Duodenal mucosa (tissue), 2 donors: Measurements from ENCODE around the gene CARD18.

Source experiments
- H3K27ac ChIP-seq: one replicate; pipeline ENCODE4 v1.7.0; 2013; ENCODE audit warnings: low read depth, low read length
- H3K27me3 ChIP-seq, 2 donors: one replicate each; pipeline ENCODE4 v1.7.0; 2013; ENCODE audit warnings: low read length in 2 of 2, control low read depth in 1 of 2; ENCODE audit not compliant: insufficient read depth in 2 of 2, control insufficient read depth in 1 of 2
- H3K36me3 ChIP-seq, 2 donors: one replicate each; pipeline ENCODE4 v1.7.0; 2013; ENCODE audit warnings: low read length in 2 of 2, control low read depth in 1 of 2; ENCODE audit not compliant: insufficient read depth in 2 of 2, control insufficient read depth in 1 of 2
- H3K4me1 ChIP-seq, 2 donors: one replicate each; pipeline ENCODE4 v1.7.0; 2013; ENCODE audit warnings: low read length in 2 of 2, control low read depth in 1 of 2; ENCODE audit not compliant: insufficient read depth in 2 of 2, control insufficient read depth in 1 of 2
- H3K4me3 ChIP-seq, 2 donors: one replicate each; pipeline ENCODE4 v1.7.0; 2013; ENCODE audit warnings: low read length in 2 of 2, low read depth in 1 of 2
- H3K9ac ChIP-seq, 2 donors: one replicate each; pipeline ENCODE4 v1.7.0; 2013; ENCODE audit warnings: low read length in 2 of 2, low read depth in 1 of 2
- H3K9me3 ChIP-seq, 2 donors: one replicate each; pipeline ENCODE4 v1.7.0; 2013; ENCODE audit warnings: low read length in 2 of 2, control low read depth in 1 of 2; ENCODE audit not compliant: control insufficient read depth in 1 of 2

Gene CARD18

DNA sequence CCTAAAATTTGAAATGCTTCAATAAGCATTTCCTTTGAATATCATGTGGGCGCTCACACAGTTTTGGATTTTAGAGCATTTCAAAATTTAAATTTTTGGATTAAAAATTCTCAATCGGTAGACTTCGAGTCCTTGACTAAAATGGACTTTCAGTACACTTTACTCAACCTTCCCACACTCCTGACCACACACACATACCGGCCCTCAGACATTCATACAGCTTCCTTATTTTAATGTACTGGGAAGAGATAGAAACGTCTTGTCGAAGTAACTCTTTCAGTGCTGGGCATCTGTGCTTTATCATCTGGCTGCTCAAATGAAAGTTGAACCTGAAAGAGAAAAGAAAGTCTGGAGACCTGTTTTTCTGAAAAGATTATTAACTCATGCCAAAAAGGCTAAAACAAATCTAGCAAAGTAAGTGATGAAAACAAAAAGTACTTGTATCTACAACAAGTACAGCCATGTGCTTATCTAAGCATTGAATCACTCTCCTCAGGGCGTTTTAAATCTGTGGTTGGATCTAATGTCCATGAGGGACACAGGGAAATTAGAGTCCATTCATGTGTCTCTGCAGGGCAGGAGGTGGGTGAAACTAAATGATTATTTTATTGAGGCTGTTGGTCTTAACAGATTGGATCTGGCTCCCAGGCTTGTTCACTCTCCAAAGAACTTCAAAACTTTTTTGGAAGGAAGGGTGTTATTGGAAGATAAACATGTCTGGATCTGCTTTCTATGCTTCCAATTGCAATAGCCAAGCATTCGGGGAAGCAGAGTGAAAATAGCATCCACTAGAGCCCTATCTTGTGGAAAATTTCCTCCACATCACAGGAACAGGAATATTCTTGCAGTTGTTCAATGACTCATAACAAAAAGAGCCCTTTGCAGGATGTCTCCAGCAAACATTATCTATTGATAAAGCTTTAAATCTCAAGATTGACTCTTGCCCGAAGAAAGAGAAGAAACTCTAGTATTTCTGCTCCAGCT lies 47.0 kb downstream of the CARD18 start:
- H3K9ac ChIP-seq, result no peak overlapping the region
- H3K27ac ChIP-seq, result no peak overlapping the region
- H3K4me1 ChIP-seq, result no peaks in the 10 kb centered on the region
- no peaks in the 10 kb centered on the region for H3K36me3 ChIP-seq
- H3K27me3 ChIP-seq, result no peaks in the 10 kb centered on the region
- H3K4me3 ChIP-seq, result no peak overlapping the region
- H3K9me3 ChIP-seq, result no peaks in the 10 kb centered on the region
